Endothelial cell (in vitro differentiated cells): ENCODE results near the gene PRR3. TPM values are rescaled to one million over a fixed set of nuclear protein-coding genes. Genes with fewer than 3 reads are reported as not detected.
A peak's percentile ranks its signal among the peaks of the same experiment; 100 is the strongest.
"Not testable (repeated sequence)": the region's sequence is repeated elsewhere in the genome, so short reads cannot be mapped to it uniquely, and the experiment has no call there.

ENCODE experiments used
- DNase-seq: peaks from one replicate; pipeline ENCODE4 v3.0.0; 2021; ENCODE audit warnings: low spot score
- H3K27ac Mint-ChIP-seq: one replicate; pipeline ENCODE4 v1.8.0; 2021; ENCODE audit warnings: mixed read lengths, inconsistent platforms; ENCODE audit not compliant: unreplicated experiment
- H3K27me3 Mint-ChIP-seq: one replicate; pipeline ENCODE4 v1.8.0; 2021; ENCODE audit warnings: mild to moderate bottlenecking, moderate library complexity, mixed read lengths, inconsistent platforms; ENCODE audit not compliant: unreplicated experiment
- H3K36me3 Mint-ChIP-seq: one replicate; pipeline ENCODE4 v1.8.0; 2021; ENCODE audit warnings: mild to moderate bottlenecking, low read depth, mixed read lengths, inconsistent platforms; ENCODE audit not compliant: unreplicated experiment
- H3K4me1 Mint-ChIP-seq: one replicate; pipeline ENCODE4 v1.8.0; 2021; ENCODE audit warnings: mild to moderate bottlenecking, mixed read lengths, inconsistent platforms; ENCODE audit not compliant: unreplicated experiment
- H3K4me3 Mint-ChIP-seq: one replicate; pipeline ENCODE4 v1.8.0; 2021; ENCODE audit warnings: mild to moderate bottlenecking, mixed read lengths, inconsistent platforms; ENCODE audit not compliant: unreplicated experiment
- H3K9me3 Mint-ChIP-seq: one replicate; pipeline ENCODE4 v1.8.0; 2021; ENCODE audit warnings: mixed read lengths, inconsistent platforms; ENCODE audit not compliant: unreplicated experiment
- CTCF ChIP-seq: fragments of 200-600 bp; sonication (generic); IDR thresholded peaks from one replicate; pipeline ENCODE4 v1.5.0; 2021; ENCODE audit warnings: antibody characterized with exemption; ENCODE audit not compliant: unreplicated experiment
- total RNA-seq: library from RNA; stranded (reverse); fragmentation: NEBNext Ultra II Directional; extraction: Animal tissue kit (Norgen Biotek cat#: 25700); gene quantifications from one replicate; pipeline ENCODE4 v1.2.1, GENCODE V29; 2021; ENCODE audit not compliant: unreplicated experiment

The PRR3 gene
- total RNA-seq, 1 donor from 2014 or later: 12.6 TPM

GRCh38 chr6:30511169-30511546 is 45.9 kb upstream of the PRR3 start:
- H3K36me3 Mint-ChIP-seq: no peaks in the 10 kb centered on the region
- H3K4me1 Mint-ChIP-seq: peaks cover 18% of the 10 kb centered on the region
- H3K4me3 Mint-ChIP-seq: no peak overlapping the region
- no peaks in the 10 kb centered on the region for H3K27me3 Mint-ChIP-seq
- no peak for TF ChIP-seq CTCF
- no peak for DNase-seq
- peak overlapping the region; percentile 37 for H3K27ac Mint-ChIP-seq
- no peaks in the 10 kb centered on the region for H3K9me3 Mint-ChIP-seq

GRCh38 chr6:30513451-30513850 is 43.6 kb upstream of the PRR3 start:
- Mint-ChIP-seq H3K4me1 (peaks cover 15% of the 10 kb centered on the region), H3K4me3 (no peak overlapping the region), H3K9me3 (no peaks in the 10 kb centered on the region), H3K36me3 (peaks cover 4% of the 10 kb centered on the region), H3K27me3 (no peaks in the 10 kb centered on the region), H3K27ac (no peak overlapping the region)
- no peak for DNase-seq
- TF ChIP-seq CTCF: no peak

- no peaks in the 10 kb centered on the region for H3K27me3 Mint-ChIP-seq
- peak overlapping the region; percentile 98 for H3K27ac Mint-ChIP-seq
- H3K4me1 Mint-ChIP-seq: peaks cover 9% of the 10 kb centered on the region
- no peak overlapping the region for H3K4me3 Mint-ChIP-seq
- no peak for TF ChIP-seq CTCF
- H3K9me3 Mint-ChIP-seq: no peaks in the 10 kb centered on the region
- DNase-seq: no peak
- H3K36me3 Mint-ChIP-seq: peaks cover 7% of the 10 kb centered on the region
These were observed 42.0 kb upstream of the PRR3 start for GRCh38 chr6:30515106-30515505.

- Mint-ChIP-seq H3K36me3 (peaks cover 7% of the 10 kb centered on the region), H3K4me1 (peaks cover 9% of the 10 kb centered on the region), H3K27ac (peak overlapping the region; percentile 97), H3K4me3 (peak overlapping the region; percentile 71), H3K9me3 (no peaks in the 10 kb centered on the region), H3K27me3 (no peaks in the 10 kb centered on the region)
- peak; percentile 84 for DNase-seq
- no peak for TF ChIP-seq CTCF
These were observed 40.9 kb upstream of the PRR3 start for GRCh38 chr6:30515944-30516753.

GRCh38 chr6:30516754-30517076 is 40.4 kb upstream of the PRR3 start:
- DNase-seq, H3K36me3 Mint-ChIP-seq, H3K27me3 Mint-ChIP-seq, H3K4me1 Mint-ChIP-seq, H3K9me3 Mint-ChIP-seq: not testable (repeated sequence)
- Mint-ChIP-seq H3K27ac (peak overlapping the region; percentile 97), H3K4me3 (peak overlapping the region; percentile 23)

- H3K27ac Mint-ChIP-seq: peak overlapping the region; percentile 97
- not testable (repeated sequence) for DNase-seq, H3K36me3 Mint-ChIP-seq, H3K4me3 Mint-ChIP-seq, H3K9me3 Mint-ChIP-seq, H3K27me3 Mint-ChIP-seq
- peaks cover 14% of the 10 kb centered on the region for H3K4me1 Mint-ChIP-seq
These were observed 39.2 kb upstream of the PRR3 start for GRCh38 chr6:30517767-30518504.

- not testable (repeated sequence) for H3K4me3 Mint-ChIP-seq, H3K36me3 Mint-ChIP-seq, H3K27me3 Mint-ChIP-seq, H3K9me3 Mint-ChIP-seq, DNase-seq
- peak overlapping the region; percentile 78 for H3K27ac Mint-ChIP-seq
- peaks cover 18% of the 10 kb centered on the region for H3K4me1 Mint-ChIP-seq
These were observed 38.5 kb upstream of the PRR3 start for GRCh38 chr6:30518505-30519145.
